Thyroid gland (tissue), 4 donors: ENCODE measurements around the gene HSD17B12. TPM values are rescaled to one million over a fixed set of nuclear protein-coding genes. Genes with fewer than 3 reads are reported as not detected.

ENCODE experiments used
- DNase-seq, 2 donors: peaks; one replicate each; pipeline ENCODE4 v3.0.0-alpha.2; 2019
- H3K27ac ChIP-seq, 3 donors: fragments of 200-600 bp; sonication (generic); 1 replicate in 2 of 3; 2 replicates in 1 of 3; pipeline ENCODE4 v1.5.1; 2016 to 2019; ENCODE audit warnings: mild to moderate bottlenecking in 1 of 3, moderate library complexity in 1 of 3
- H3K27me3 ChIP-seq: fragments of 200-600 bp; sonication (generic); one replicate; pipeline ENCODE4 v1.5.1; 2019
- H3K36me3 ChIP-seq, 2 donors: fragments of 200-600 bp; sonication (generic); one replicate each; pipeline ENCODE4 v1.5.1; 2016 to 2019
- H3K4me1 ChIP-seq, 2 donors: fragments of 200-600 bp; sonication (generic); one replicate each; pipeline ENCODE4 v1.5.1; 2017 to 2019
- H3K4me3 ChIP-seq, 3 donors: fragments of 200-600 bp; sonication (generic); replicated peaks in 1 of 3; 1 replicate in 2 of 3; 2 replicates in 1 of 3; pipeline ENCODE4 v1.5.1; 2016; ENCODE audit warnings: mild to moderate bottlenecking in 1 of 3
- H3K9me3 ChIP-seq: fragments of 200-600 bp; sonication (generic); one replicate; pipeline ENCODE4 v1.5.1; 2017
- POLR2A ChIP-seq, 2 donors: fragments of 450-650 bp; IDR thresholded peaks; one replicate each; pipeline ENCODE4 v1.6.1; 2017; ENCODE audit warnings: antibody characterized with exemption in 2 of 2, mild to moderate bottlenecking in 2 of 2, moderate library complexity in 1 of 2
- WGBS, 2 donors: methylation state at CpG; one replicate each; pipeline ENCODE4 v1.1.5; 2017; 5-methylcytosine and 5-hydroxymethylcytosine counted together
- intact Hi-C: fragments of 100-400 bp; cut with DNase I; formaldehyde crosslinking; loops from one replicate; pipeline ENCODE4 v1.15.1; 2023
- total RNA-seq, 4 donors: library from RNA; depleted of rRNA; stranded (reverse); fragments of >200 nt; gene quantifications; one replicate each; pipeline ENCODE4 v1.2.3, GENCODE V29; 2016
- TF ChIP-seq, protein P1 (sequence below), 6 experiments: fragments of 200-600 bp in 3 of 6; fragments of 450-650 bp in 3 of 6; sonication (generic) in 3 of 6; IDR thresholded peaks; one replicate each; pipeline ENCODE4 v1.5.1; 2016 to 2019; ENCODE audit warnings: antibody characterized with exemption in 6 of 6, mild to moderate bottlenecking in 2 of 6, inconsistent platforms in 1 of 6, moderate library complexity in 1 of 6

HSD17B12 gene
- total RNA-seq, 4 donors from 2014 or later, result 70.1 to 104 (median 94.4) TPM

DNA sequence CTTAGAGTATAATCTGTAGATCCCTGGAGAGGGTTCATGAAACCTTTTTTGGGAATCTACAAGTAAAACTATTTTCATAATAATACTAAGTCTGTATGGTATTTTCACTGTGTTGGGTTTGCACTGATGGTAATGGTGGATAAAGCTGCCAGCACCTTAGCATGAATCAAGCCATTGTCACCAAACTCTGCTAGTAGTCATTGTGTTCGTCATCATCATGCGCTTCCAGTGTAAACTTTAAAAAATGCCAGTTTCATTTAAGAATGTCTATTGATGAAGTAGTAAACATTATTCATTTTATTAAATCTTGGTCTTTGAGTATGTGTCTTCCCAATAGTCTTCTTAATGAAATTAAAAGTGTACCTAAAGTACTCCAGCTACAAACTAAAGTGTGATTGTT lies 215.1 kb downstream of the HSD17B12 start:
- WGBS, 2 donors, result 92 to 100% methylated on average over 2 of the region's 2 CpGs
- Histone ChIP-seq H3K9me3 (no peaks in the 10 kb centered on the region), H3K4me1 (no peaks in the 10 kb centered on the region), H3K27ac (no peak overlapping the region), H3K4me3 (no peak overlapping the region), H3K27me3 (no peaks in the 10 kb centered on the region), H3K36me3 (peaks cover 54 to 61% of the 10 kb centered on the region in 2 donors)
- intact Hi-C loops, result loop anchor here (10.0 kb wide), 1 partner anchor 139 kb away; no protein-coding TSS in a partner anchor
- TF ChIP-seq POLR2A (IDR thresholded peaks at IDR 0.05), result no peak
- TF ChIP-seq, protein P1, sequence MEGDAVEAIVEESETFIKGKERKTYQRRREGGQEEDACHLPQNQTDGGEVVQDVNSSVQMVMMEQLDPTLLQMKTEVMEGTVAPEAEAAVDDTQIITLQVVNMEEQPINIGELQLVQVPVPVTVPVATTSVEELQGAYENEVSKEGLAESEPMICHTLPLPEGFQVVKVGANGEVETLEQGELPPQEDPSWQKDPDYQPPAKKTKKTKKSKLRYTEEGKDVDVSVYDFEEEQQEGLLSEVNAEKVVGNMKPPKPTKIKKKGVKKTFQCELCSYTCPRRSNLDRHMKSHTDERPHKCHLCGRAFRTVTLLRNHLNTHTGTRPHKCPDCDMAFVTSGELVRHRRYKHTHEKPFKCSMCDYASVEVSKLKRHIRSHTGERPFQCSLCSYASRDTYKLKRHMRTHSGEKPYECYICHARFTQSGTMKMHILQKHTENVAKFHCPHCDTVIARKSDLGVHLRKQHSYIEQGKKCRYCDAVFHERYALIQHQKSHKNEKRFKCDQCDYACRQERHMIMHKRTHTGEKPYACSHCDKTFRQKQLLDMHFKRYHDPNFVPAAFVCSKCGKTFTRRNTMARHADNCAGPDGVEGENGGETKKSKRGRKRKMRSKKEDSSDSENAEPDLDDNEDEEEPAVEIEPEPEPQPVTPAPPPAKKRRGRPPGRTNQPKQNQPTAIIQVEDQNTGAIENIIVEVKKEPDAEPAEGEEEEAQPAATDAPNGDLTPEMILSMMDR (IDR thresholded peaks at IDR 0.05), result no peak
- no peak for DNase-seq

DNA sequence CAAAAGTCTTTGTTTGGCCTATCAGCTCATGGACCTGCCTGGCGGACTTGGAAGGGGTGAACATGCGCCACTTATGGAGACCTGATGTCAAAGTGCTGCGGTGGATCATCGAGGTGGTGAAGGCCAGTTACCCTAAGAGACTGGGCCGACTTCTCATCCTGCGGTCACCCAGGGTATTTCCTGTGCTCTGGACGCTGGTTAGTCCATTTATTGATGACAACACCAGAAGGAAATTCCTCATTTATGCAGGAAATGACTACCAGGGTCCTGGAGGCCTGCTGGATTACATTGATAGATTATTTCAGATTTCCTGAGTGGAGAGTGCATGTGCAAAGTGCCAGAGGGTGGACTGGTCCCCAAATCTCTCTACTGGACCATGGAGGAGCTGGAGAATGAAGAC lies 218.0 kb downstream of the HSD17B12 start:
- TF ChIP-seq, protein P1 (IDR thresholded peaks at IDR 0.05), result no peak
- no peak for TF ChIP-seq POLR2A (IDR thresholded peaks at IDR 0.05)
- H3K36me3 ChIP-seq, result peaks cover 31 to 43% of the 10 kb centered on the region in 2 donors
- no peak overlapping the region for H3K27ac ChIP-seq
- H3K9me3 ChIP-seq, result no peaks in the 10 kb centered on the region
- H3K4me3 ChIP-seq, result no peak overlapping the region
- H3K27me3 ChIP-seq, result no peaks in the 10 kb centered on the region
- H3K4me1 ChIP-seq, result no peaks in the 10 kb centered on the region
- intact Hi-C loops, result loop anchor here (10.0 kb wide), 1 partner anchor 136 kb away; no protein-coding TSS in a partner anchor
- no peak for DNase-seq
- 87 to 88% methylated on average over 7 of the region's 7 CpGs for WGBS, 2 donors

DNA sequence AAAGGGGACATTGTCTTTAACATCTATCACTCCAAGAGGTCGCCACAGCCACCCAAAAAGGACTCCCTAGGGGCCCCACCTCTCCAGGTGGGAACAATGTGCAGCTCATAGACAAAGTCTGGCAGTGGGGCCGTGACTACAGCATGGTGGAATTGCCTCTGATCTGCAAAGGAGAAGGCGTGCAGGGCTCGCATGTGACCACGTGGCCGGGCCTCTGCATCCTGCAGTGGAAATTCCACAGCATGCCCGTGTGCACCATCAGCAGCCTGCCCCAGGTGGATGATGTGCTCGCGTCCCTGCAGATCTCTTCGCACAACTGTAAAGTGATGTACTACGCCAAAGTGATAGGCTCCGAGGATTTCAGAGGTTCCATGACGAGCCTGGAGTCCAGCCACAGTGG lies 218.6 kb downstream of the HSD17B12 start:
- Histone ChIP-seq H3K9me3 (no peaks in the 10 kb centered on the region), H3K4me1 (no peaks in the 10 kb centered on the region), H3K36me3 (peaks cover 31 to 42% of the 10 kb centered on the region in 2 donors), H3K27me3 (no peaks in the 10 kb centered on the region), H3K27ac (no peak overlapping the region), H3K4me3 (no peak overlapping the region)
- intact Hi-C loops, result loop anchor here (10.0 kb wide), 1 partner anchor 136 kb away; no protein-coding TSS in a partner anchor
- DNase-seq, result no peak
- 86 to 90% methylated on average over 4 to 12 of the region's 13 CpGs for WGBS, 2 donors
- TF ChIP-seq, protein P1 (IDR thresholded peaks at IDR 0.05), result no peak
- no peak for TF ChIP-seq POLR2A (IDR thresholded peaks at IDR 0.05)

DNA sequence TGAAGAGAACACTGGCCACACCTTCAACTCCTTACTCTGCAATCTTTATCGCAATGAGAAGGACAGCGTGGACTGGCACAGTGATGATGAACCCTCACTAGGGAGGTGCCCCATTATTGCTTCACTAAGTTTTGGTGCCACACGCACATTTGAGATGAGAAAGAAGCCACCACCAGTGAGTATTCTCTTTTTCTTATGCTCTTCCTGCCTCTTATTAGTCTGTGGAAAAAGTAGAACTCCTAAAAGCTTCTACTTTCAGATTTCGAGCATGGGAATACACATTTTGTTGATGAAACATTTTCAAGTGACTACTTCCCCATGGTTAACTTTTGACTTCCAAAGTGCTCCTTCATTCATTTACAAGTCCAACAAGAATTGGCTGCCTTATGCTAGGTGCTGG lies 221.0 kb downstream of the HSD17B12 start:
- Histone ChIP-seq H3K27ac (no peak overlapping the region), H3K4me3 (no peak overlapping the region), H3K4me1 (no peaks in the 10 kb centered on the region), H3K27me3 (no peaks in the 10 kb centered on the region), H3K36me3 (peaks cover 21 to 32% of the 10 kb centered on the region in 2 donors), H3K9me3 (no peaks in the 10 kb centered on the region)
- no peak for DNase-seq
- intact Hi-C loops, result no loop called here
- 96% methylated on average over 4 of the region's 4 CpGs for WGBS, 2 donors
- TF ChIP-seq, protein P1 (IDR thresholded peaks at IDR 0.05), result no peak
- no peak for TF ChIP-seq POLR2A (IDR thresholded peaks at IDR 0.05)

DNA sequence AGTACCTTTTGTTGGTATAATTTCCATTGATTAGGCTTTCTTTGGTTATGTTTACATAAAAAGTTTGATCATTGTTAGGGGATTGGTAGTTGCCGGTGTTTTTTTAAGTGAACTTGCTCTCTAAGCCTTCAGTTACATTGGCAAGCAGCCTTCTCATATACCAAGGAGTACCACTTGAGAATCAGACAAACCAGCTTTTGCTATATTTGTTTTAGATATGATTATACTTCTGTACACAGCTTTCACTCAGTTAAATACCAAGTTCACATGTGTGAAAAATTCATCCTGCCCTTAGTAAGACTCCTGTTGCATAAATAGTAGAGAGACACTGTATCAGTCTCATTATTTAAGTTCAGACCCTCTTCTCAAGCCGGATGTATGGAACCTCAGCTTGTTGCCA lies 222.5 kb downstream of the HSD17B12 start:
- whole genome bisulfite sequencing, 2 donors, result 95 to 96% methylated on average over 2 of the region's 2 CpGs
- TF ChIP-seq POLR2A (IDR thresholded peaks at IDR 0.05), result no peak
- TF ChIP-seq, protein P1 (IDR thresholded peaks at IDR 0.05), result no peak
- Histone ChIP-seq H3K4me3 (no peak overlapping the region), H3K27me3 (no peaks in the 10 kb centered on the region), H3K27ac (no peak overlapping the region), H3K36me3 (peaks cover 11 to 20% of the 10 kb centered on the region in 2 donors), H3K4me1 (peaks cover 0 to 8% of the 10 kb centered on the region in 2 donors), H3K9me3 (no peaks in the 10 kb centered on the region)
- no peak for DNase-seq
- intact Hi-C loops, result no loop called here
